Vagina (tissue), 2 donors: ENCODE results near the gene GLT8D2. TPM values are rescaled to one million over a fixed set of nuclear protein-coding genes. Genes with fewer than 3 reads are reported as not detected.

Source experiments
- DNase-seq, 2 donors: peaks; one replicate each; pipeline ENCODE4 v3.0.0-alpha.2; 2017; ENCODE audit errors: extremely low spot score in 2 of 2
- H3K27ac ChIP-seq: fragments of 200-600 bp; sonication (generic); one replicate; pipeline ENCODE4 v1.5.1; 2019
- H3K27me3 ChIP-seq: fragments of 200-600 bp; sonication (generic); one replicate; pipeline ENCODE4 v1.5.1; 2019
- H3K36me3 ChIP-seq, 2 donors: fragments of 200-600 bp; sonication (generic); one replicate each; pipeline ENCODE4 v1.5.1; 2017 to 2019
- H3K4me1 ChIP-seq: fragments of 200-600 bp; sonication (generic); one replicate; pipeline ENCODE4 v1.5.1; 2019
- H3K4me3 ChIP-seq, 2 donors: fragments of 200-600 bp; sonication (generic); 1 replicate in 1 of 2; 2 replicates in 1 of 2; pipeline ENCODE4 v1.5.1; 2016 to 2019
- H3K9me3 ChIP-seq: fragments of 200-600 bp; sonication (generic); one replicate; pipeline ENCODE4 v1.5.1; 2019
- CTCF ChIP-seq, 3 experiments: fragments of 450-650 bp in 2 of 3; fragments of 200-600 bp in 1 of 3; sonication (generic) in 1 of 3; IDR thresholded peaks; one replicate each; pipeline ENCODE4 v1.5.1; 2017 to 2019; ENCODE audit warnings: antibody characterized with exemption in 3 of 3, mild to moderate bottlenecking in 2 of 3, moderate library complexity in 2 of 3
- POLR2A ChIP-seq, 2 donors: fragments of 450-650 bp; IDR thresholded peaks; one replicate each; pipeline ENCODE4 v1.6.1; 2017; ENCODE audit warnings: antibody characterized with exemption in 2 of 2, mild to moderate bottlenecking in 2 of 2, moderate library complexity in 2 of 2
- POLR2AphosphoS5 ChIP-seq, 2 donors: sonication (generic); formaldehyde crosslinking; IDR thresholded peaks; one replicate each; pipeline ENCODE4 v1.9.0; 2017; ENCODE audit warnings: antibody characterized with exemption in 2 of 2, mild to moderate bottlenecking in 2 of 2, low read depth in 1 of 2; ENCODE audit not compliant: insufficient read depth in 1 of 2
- intact Hi-C: fragments of 100-400 bp; cut with DNase I; formaldehyde crosslinking; loops from one replicate; pipeline ENCODE4 v1.15.1; 2023
- total RNA-seq: library from RNA; depleted of rRNA; stranded (reverse); fragments of >200 nt; gene quantifications from one replicate; pipeline ENCODE4 v1.2.3, GENCODE V29; 2016

The GLT8D2 gene
- total RNA-seq, 1 donor from 2014 or later: 11.0 TPM

DNA sequence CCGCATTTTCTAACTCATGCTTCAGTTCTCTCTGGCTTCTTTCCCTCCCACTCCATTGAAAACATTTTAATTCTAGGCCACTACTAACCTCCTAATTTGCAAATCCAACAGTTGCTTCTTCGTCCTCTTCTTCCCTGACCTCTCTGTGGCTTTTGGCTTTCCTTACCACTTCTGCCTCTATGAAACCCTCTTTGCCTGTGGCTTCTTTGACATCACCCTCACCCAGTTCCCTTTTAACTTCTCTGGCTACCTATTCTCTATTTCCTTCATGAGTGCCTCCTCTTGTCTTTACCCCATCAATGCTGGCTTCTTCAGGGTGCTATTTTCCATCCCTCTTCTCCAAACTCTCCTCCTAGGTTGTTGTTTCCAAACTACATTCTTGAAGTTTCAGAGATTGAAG lies 10.0 kb upstream of the GLT8D2 start:
- no peak overlapping the region for H3K27ac ChIP-seq
- intact Hi-C loops: no loop called here

DNA sequence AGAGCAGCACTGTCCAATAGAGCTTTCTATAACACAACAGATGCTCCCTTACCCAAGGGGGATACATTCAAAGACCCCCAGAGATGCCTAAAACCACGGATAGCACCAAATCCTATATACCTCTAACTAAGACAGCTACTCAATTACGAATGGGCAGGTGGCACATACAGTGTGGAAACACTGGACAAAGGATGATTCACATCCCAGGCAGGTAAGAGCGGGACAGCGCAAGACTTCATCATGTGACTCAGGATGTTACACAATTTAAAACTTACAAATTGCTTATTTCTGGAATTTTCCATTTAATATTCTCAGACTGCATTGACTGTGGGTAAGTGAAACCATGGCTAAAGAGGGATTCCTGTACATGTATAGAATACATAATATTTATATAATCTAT lies 8.8 kb upstream of the GLT8D2 start:
- intact Hi-C loops: no loop called here
- no peak overlapping the region for H3K27ac ChIP-seq
- H3K9me3 ChIP-seq: no peaks in the 10 kb centered on the region
- H3K27me3 ChIP-seq: no peaks in the 10 kb centered on the region
- DNase-seq: no peak
- no peaks in the 10 kb centered on the region for H3K36me3 ChIP-seq
- no peak overlapping the region for H3K4me3 ChIP-seq
- TF ChIP-seq CTCF (IDR thresholded peaks at IDR 0.05) (no peak), POLR2AphosphoS5 (IDR thresholded peaks at IDR 0.05; ENCODE audit: insufficient read depth in 1 of 2, low read depth in 1 of 2) (peak in 1 of 2 donors; percentile 49)
- H3K4me1 ChIP-seq: peaks cover 6% of the 10 kb centered on the region

More for the DNA sequence above, 10.0 kb upstream of the GLT8D2 start:
- H3K27me3 ChIP-seq: no peaks in the 10 kb centered on the region
- no peak overlapping the region for H3K4me3 ChIP-seq
- H3K9me3 ChIP-seq: no peaks in the 10 kb centered on the region
- TF ChIP-seq CTCF (IDR thresholded peaks at IDR 0.05) (no peak), POLR2AphosphoS5 (IDR thresholded peaks at IDR 0.05; ENCODE audit: insufficient read depth in 1 of 2, low read depth in 1 of 2) (no peak), POLR2A (IDR thresholded peaks at IDR 0.05) (no peak)
- peaks cover 7% of the 10 kb centered on the region for H3K4me1 ChIP-seq
- no peaks in the 10 kb centered on the region for H3K36me3 ChIP-seq
- DNase-seq: no peak

DNA sequence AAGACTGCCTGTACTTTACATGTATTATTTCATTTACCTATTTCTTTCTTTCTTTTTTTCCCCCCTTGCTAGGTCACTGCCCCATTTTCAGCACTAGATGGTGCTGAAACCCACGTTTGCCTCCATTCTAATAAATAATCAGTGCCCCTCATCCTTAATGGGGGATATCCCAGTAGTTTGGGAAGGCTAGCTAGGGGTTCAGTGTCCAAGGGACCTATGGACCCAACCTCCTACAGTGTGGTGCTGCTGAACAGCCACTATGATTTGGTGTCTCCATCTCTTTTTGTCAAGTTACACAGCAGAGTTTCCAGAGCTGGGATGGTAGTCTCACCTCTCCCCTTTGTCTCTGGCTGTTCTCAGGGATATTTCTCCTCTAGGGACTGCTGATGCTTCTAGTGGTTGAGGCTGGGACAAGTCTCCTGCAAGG lies 7.8 kb upstream of the GLT8D2 start:
- intact Hi-C loops: no loop called here
- TF ChIP-seq CTCF (IDR thresholded peaks at IDR 0.05) (peak in 1 of 3 experiments; percentile 30), POLR2A (IDR thresholded peaks at IDR 0.05) (no peak), POLR2AphosphoS5 (IDR thresholded peaks at IDR 0.05; ENCODE audit: insufficient read depth in 1 of 2, low read depth in 1 of 2) (no peak)
- DNase-seq: no peak

DNA sequence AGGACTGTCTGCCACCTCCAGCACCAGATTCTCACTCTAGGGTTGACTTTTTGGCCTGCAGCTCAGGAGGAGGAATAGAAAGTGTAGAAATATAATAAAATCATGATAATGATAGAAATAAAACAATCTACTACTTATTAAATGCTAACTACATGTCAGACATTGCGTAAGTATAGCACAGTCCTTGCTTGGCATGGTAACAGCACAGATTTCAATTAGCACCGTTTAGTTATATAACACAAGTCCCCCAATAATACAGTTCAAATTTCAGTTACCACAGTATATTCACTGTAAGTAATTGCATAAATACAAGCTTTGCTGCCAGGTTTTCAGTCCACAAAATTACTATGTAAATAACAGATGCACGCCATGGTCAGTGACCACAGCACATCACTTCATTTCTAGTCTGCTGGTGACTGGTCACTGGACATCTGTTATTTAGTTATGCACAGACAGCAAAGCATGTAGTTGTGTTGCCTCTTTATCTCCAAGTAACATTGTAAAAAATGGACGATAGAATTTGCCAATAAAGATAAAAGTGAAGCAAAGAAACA lies 6.5 kb upstream of the GLT8D2 start:
- Histone ChIP-seq H3K4me1 (no peaks in the 10 kb centered on the region), H3K36me3 (no peaks in the 10 kb centered on the region), H3K27me3 (no peaks in the 10 kb centered on the region), H3K27ac (no peak overlapping the region), H3K9me3 (no peaks in the 10 kb centered on the region), H3K4me3 (no peak overlapping the region)
- no peak for DNase-seq
- no peak for TF ChIP-seq POLR2A (IDR thresholded peaks at IDR 0.05)
- no peak for TF ChIP-seq CTCF (IDR thresholded peaks at IDR 0.05)
- TF ChIP-seq POLR2AphosphoS5 (IDR thresholded peaks at IDR 0.05; ENCODE audit: insufficient read depth in 1 of 2, low read depth in 1 of 2): no peak
- intact Hi-C loops: no loop called here

More for the DNA sequence above, 7.8 kb upstream of the GLT8D2 start:
- no peaks in the 10 kb centered on the region for H3K27me3 ChIP-seq
- no peak overlapping the region for H3K4me3 ChIP-seq
- no peak overlapping the region for H3K27ac ChIP-seq
- no peaks in the 10 kb centered on the region for H3K4me1 ChIP-seq
- no peaks in the 10 kb centered on the region for H3K36me3 ChIP-seq
- no peaks in the 10 kb centered on the region for H3K9me3 ChIP-seq

DNA sequence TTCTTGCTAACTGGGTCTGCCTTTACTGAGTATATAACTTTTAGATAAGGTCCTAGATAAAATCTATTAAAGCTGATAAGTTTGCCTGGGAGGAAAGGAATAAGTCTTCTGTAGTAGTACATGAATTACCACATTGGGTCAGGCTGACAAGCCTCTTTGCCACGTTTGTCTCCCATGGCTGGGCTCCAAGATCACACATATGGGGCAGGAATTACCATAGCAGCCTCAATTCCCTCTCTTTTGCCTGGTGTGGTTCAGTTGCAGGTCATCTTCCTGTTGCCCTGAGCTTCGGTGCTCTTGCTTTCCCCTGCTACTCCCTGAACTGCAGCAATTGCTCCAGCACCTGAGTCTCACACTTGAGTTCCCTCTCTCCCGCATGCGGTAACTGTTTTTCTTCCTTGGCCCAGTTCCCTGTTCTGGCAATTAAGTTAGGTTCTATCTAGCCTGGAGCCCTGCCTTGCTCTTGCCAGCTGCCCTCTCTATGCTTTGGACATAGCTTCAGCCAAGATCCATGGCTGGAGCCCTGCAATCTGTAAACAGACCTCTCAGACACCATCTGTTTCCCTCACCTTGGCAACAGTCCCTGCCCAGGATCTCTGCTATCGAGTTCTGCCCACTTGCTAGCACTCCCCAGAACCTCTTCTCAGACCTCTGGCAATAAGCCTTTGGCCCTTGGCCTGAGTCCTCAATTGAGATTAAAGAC lies 5.8 kb upstream of the GLT8D2 start:
- H3K4me3 ChIP-seq: no peak overlapping the region
- no peak for DNase-seq
- no peaks in the 10 kb centered on the region for H3K36me3 ChIP-seq
- no peaks in the 10 kb centered on the region for H3K27me3 ChIP-seq
- H3K9me3 ChIP-seq: no peaks in the 10 kb centered on the region
- TF ChIP-seq POLR2AphosphoS5 (IDR thresholded peaks at IDR 0.05; ENCODE audit: insufficient read depth in 1 of 2, low read depth in 1 of 2) (no peak), POLR2A (IDR thresholded peaks at IDR 0.05) (no peak), CTCF (IDR thresholded peaks at IDR 0.05) (no peak)
- intact Hi-C loops: no loop called here
- no peak overlapping the region for H3K27ac ChIP-seq
- no peaks in the 10 kb centered on the region for H3K4me1 ChIP-seq
